Stimulated activated CD8-positive, alpha-beta memory T cell treated with anti-CD3 and anti-CD28 coated beads, Interleukin-7, amount 100 ng/mL, for 4 hours (primary cell): ENCODE results near the gene PTPRN2.

Experiments used
- DNase-seq, 2 donors: peaks; one replicate each; pipeline ENCODE4 v3.0.0-alpha.2; 2020; ENCODE audit warnings: low read depth in 2 of 2

PTPRN2 gene

DNA sequence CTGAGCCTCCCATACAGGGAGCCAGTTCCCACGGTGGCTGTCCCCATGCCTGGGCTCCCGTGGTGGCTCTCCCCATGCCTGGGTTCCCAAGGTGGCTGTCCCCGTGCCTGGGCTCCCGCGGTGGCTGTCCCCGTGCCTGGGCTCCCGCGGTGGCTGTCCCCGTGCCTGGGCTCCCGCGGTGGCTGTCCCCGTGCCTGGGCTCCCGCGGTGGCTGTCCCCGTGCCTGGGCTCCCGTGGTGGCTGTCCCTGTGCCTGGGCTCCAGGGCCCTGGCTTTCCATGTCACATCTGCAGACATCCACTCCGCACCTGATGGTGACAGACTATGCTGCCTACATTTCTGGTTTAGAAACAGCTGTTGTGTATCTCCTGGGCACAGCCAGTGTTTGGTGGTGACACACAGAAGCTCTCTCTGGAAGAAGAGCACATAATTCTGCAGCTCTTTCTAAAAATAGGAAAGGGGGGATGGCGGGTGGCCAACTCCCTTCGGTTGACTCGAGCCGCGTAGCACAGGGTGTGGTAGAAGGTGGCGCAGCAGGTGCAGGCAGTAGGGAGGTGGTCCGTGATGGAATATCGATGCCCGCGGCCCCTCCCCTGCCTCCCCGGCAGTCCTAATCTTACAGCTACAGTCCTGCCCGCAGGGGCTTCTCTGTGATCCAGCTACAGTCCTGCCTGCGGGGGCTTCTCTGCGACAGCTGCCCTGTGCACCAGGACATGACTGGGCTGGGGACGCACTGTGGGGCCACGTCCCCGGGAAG, 999.6 kb downstream of the PTPRN2 start:
- DNase-seq = no peak

DNA sequence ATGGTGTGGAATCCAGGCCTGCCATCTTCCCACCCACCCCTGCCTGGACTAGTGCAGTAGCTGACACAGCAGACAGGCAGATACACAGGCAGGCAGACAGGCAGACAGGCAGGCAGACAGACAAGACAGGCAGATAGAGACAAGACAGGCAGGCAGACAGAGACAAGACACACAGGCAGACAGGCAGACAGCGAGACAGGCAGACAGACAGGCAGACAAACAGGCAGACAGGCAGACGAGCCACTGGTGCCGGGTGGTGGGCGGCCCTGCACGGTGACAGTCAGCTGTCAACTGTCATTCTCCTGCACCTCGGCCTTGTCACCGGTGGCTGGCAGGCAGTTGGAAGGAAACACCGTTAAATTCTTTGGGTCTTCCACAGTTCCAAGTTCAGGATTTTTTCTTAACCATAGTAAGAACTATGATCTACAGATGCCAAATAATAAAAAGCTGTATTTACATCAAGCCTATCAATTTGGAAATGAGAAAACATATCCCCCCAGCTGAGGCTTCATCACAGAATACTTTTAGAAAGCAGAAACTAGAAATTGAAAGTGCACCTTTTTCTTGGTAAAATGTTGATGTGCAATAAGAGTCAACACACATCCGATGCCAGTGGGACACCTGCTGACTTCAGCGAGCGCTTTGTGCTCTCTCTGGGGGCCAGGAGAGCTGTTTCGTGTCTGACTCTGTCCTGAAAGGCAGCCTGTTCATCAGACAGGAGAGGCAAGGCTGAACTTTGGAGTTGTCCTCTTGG, 1000.4 kb downstream of the PTPRN2 start:
- DNase-seq = no peak

DNA sequence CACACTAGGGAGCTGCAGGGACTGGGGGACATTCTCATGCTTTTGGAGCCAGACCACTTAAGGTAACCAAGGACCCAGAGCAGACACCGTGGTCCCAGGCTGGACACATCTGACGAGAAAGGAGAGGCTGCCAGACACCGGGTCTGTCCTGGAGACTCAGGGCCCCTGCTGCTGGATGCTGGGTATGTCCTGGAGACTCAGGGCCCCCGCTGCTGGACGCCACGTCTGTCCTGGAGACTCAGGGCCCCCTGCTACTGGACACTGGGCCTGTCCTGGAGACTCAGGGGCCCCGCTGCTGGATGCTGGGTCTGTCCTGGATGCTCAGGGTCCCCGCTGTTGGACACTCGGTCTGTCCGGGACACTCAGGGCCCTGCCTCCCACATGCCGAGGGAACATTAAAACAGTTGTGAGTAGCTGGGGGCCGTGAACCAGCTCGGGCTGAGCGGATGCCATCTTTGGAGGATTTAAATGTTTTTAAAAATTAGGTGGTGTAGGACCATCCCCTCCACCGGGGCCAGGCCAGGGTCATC, 1001.1 kb downstream of the PTPRN2 start:
- DNase-seq = no peak

DNA sequence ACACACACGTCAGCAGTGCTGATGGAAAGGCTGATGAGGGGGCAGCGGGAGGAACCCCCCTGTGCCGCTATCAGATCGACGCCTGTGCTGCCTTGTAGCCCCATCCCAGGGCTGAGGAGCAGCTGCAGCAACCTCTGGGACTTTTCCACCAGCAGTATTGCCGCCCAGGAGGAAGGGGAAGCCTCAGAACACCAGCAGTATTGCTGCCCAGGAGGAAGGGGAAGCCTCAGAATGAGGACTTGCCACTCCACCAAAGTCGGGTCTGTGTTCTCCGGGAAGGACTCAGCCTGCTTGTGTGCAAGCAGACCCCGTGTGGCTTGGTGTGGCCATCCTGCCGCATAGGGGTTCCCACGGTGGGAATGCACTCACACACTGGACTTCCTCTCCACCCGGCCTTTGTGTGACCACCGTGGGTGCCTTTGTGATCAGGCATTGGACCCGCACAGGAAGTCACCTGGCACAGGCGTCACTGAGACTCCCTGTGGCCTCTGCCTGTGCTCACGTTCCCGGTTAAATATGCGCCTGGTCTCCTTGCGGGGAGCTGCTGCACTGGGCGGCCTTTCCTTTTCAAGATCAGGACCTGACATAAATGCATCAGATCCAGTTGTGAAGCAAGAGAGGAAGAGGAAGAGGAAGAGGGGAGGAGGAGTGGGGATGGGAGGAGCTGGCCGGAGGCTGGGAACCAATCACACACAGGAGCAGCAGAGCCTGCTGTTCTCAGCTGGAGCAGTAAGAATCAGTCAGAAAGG, 1002.3 kb downstream of the PTPRN2 start:
- DNase-seq = no peak

DNA sequence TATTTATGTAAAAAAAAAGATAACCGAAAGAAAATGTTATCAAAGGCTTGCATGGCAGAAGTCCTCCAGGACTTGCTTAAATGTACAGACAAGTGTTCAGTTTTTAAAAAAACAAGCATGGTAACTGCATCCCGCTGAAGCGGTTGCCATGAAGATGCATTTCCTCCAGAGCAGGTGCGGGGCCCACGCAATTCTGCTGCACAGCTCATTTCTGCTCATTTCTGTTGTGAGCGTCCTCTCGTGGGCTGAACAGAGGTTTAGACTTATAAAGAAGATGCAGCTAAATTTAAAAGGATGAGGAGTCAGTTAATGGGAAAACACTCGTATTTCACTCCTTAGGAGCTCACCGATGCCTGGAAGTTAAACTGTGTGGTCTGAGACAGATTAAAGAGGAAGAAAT, 1003.2 kb downstream of the PTPRN2 start:
- no peak for DNase-seq

GRCh38 chr7:157581740-157582139, 1005.9 kb downstream of the PTPRN2 start:
- DNase-seq = no peak

GRCh38 chr7:157580324-157580723, 1007.3 kb downstream of the PTPRN2 start:
- DNase-seq = no peak

DNA sequence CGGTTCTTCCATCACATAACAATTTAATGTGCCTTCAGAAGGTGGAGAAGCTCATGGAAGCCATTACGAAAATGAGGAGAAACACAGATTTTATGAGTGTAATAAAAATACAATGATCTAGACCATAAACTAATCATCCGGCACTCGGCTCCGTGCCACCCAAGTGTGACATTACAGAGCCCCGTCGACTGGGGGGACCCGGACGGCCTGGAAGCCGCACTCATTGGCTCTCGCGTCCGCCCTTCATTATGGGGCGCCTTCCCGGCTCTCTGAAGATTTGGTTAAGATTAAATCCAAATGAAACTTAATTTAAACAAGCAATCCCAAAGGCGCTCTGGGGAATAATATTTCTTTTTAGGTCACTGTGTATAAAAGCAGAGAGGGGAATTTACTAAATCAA, 1008.2 kb downstream of the PTPRN2 start:
- DNase-seq = no peak

DNA sequence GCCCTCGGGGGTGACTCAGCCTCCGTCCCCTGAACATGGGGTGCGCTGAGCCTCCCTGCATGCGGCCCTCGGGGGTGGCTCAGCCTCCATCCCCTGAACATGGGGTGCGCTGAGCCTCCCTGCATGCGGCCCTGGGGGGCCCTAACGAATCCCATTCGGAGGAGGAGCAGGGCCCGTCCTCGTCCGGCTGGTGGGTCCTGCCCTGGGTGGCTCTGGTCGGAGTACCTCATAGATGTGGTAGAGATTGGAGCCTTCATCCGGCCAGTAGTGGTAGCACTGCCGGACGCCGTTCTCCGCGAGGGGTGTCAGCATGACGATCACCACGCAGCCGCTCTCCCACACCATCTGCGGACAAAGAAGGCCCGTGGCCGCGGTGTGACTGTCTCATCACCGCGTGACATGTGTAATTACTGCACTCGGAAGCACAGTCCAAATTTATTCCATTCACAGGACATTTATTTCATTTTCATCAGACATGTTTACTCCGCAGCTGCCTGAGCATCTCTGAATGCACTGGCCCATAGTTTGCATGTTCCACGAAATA, 1009.8 kb downstream of the PTPRN2 start:
- no peak for DNase-seq

DNA sequence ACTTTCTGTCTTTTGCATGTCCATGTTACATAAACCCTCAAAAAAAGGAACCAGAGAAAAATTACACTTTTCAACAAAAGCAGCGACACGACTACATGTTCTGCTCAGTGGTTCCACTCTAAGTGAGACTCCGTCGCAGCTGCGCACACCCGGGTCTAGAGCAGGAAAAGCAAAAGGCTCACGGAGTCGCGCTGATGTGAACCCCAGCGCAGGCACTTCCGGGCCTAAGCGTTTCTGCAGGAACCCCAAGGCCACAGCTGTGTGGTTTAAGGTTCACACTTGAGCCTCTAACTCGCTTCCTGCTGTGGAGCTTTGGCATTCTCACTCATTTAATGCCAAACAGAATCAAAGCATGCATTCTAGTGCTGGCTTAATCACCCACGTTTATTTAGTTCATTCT, 1010.6 kb downstream of the PTPRN2 start:
- no peak for DNase-seq

DNA sequence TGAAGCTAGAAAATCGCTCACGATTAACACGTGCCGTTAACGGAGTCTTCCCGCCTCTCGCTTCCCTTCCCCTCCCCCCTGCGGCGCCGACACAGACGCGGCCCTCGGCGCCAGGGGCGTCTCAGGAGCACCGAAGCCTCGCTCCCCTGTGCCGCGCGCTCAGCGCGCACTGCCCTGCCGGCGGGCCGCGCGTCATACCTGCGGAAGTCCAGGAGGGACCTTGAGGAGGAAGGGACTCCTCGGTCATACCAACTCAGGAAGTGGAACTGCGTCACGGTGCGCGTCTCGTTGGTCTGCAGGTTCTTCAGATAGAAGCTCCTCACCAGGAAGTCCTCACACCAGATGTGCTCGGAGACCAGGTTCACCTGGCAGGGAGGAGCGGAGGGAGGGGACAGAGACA, 1011.2 kb downstream of the PTPRN2 start:
- peak; percentile 25 to 32 for DNase-seq

- DNase-seq = no peak
Observed at GRCh38 chr7:157575777-157576176, 1011.8 kb downstream of the PTPRN2 start.

GRCh38 chr7:157574914-157575586, 1012.6 kb downstream of the PTPRN2 start:
- DNase-seq = no peak

GRCh38 chr7:157574120-157574825, 1013.4 kb downstream of the PTPRN2 start:
- no peak for DNase-seq

- DNase-seq = no peak
Observed at GRCh38 chr7:157573244-157573643, 1014.4 kb downstream of the PTPRN2 start.

- DNase-seq = no peak
Observed at GRCh38 chr7:157572622-157573021, 1015.0 kb downstream of the PTPRN2 start.

GRCh38 chr7:157570531-157571200, 1017.0 kb downstream of the PTPRN2 start:
- DNase-seq = no peak

DNA sequence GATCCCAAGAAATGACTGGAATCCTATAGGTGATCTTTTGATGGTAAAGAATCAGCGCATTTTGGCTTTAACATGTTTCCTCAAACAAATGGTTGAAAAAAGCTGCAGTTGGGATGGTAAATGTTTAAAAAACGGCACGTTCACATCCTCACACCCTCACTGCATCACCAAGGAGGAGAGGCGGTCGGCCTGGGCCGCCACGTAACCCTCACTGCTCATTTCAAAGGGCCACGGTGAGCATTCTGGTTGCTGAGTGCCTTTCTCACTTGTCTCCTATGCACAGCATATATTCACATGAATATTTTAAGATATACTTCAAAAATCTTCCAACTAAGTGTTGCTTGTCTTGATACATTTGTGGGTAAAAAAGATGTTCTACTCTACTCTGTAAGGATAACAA, 1017.7 kb downstream of the PTPRN2 start:
- no peak for DNase-seq

GRCh38 chr7:157568770-157569584, 1018.6 kb downstream of the PTPRN2 start:
- peak; percentile 12 to 23 for DNase-seq
